Measurements from ENCODE around the gene GLTP. TPM values are rescaled to one million over a fixed set of nuclear protein-coding genes. Genes with fewer than 3 reads are reported as not detected.
A peak's percentile ranks its signal among the peaks of the same experiment; 100 is the strongest.
"Not testable (repeated sequence)": the region's sequence is repeated elsewhere in the genome, so short reads cannot be mapped to it uniquely, and the experiment has no call there.

Gene GLTP
- total and polyA plus RNA-seq, 2 donors from 2014 or later, result 45.9 to 56.4 TPM

DNA sequence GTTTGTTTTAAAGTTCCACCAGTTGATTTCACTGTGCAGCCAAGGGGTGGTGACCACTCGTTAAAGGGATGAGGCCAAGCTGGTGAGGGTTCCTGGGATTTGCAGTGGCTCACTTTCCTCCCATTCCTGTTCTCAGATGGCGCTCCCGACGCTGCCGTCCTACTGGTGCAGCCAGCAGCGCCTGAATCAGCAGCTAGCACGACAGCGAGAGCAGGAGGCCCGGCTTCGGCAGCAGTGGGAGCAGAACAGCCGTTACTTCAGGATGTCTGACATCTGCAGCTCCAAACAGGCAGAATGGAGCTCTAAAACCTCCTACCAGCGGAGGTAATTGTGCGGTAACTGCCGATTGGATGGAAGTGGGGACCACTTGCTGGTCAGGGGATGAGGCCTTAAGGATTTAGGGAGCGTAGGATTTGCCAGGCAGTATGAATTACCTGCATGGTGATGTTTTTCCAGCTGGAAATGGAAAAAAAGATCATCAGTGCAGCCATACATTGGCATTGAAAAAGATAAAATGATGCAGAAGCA, 22.6 kb upstream of the GLTP start:
- peaks cover 0 to 8% (median 0%) of the 10 kb centered on the region in 3 donors for H3K4me1 ChIP-seq (ENCODE audit: control insufficient read depth in 2 of 3, insufficient read depth in 2 of 3, low read depth in 1 of 3, low read length in 3 of 3)
- intact Hi-C loops (cut with DNase I), result no loop called here
- DNase-seq, result peak in 2 of 5 donors; percentile 31 to 37
- H3K27me3 ChIP-seq (ENCODE audit: control insufficient read depth, insufficient read depth, low read length), result no peaks in the 10 kb centered on the region
- no peak overlapping the region for H3K4me3 ChIP-seq (ENCODE audit: low read length in 3 of 3)
- peaks cover 7 to 29% (median 26%) of the 10 kb centered on the region in 3 donors for H3K36me3 ChIP-seq (ENCODE audit: control insufficient read depth in 2 of 3, insufficient read depth in 3 of 3, low read length in 3 of 3)
- FAIRE-seq, result no peak
- TF ChIP-seq, protein P1, sequence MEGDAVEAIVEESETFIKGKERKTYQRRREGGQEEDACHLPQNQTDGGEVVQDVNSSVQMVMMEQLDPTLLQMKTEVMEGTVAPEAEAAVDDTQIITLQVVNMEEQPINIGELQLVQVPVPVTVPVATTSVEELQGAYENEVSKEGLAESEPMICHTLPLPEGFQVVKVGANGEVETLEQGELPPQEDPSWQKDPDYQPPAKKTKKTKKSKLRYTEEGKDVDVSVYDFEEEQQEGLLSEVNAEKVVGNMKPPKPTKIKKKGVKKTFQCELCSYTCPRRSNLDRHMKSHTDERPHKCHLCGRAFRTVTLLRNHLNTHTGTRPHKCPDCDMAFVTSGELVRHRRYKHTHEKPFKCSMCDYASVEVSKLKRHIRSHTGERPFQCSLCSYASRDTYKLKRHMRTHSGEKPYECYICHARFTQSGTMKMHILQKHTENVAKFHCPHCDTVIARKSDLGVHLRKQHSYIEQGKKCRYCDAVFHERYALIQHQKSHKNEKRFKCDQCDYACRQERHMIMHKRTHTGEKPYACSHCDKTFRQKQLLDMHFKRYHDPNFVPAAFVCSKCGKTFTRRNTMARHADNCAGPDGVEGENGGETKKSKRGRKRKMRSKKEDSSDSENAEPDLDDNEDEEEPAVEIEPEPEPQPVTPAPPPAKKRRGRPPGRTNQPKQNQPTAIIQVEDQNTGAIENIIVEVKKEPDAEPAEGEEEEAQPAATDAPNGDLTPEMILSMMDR (IDR thresholded peaks at IDR 0.05; ENCODE audit: borderline replicate concordance, extremely low read depth, insufficient read depth), result no peak
- H3K9ac ChIP-seq (ENCODE audit: low read length in 3 of 3), result no peak overlapping the region
- H3K9me3 ChIP-seq (ENCODE audit: control insufficient read depth in 2 of 3, insufficient read depth in 1 of 3, low read length in 3 of 3), result no peaks in the 10 kb centered on the region
- H3K27ac ChIP-seq (ENCODE audit: low read depth in 2 of 2, low read length in 2 of 2), result no peak overlapping the region

DNA sequence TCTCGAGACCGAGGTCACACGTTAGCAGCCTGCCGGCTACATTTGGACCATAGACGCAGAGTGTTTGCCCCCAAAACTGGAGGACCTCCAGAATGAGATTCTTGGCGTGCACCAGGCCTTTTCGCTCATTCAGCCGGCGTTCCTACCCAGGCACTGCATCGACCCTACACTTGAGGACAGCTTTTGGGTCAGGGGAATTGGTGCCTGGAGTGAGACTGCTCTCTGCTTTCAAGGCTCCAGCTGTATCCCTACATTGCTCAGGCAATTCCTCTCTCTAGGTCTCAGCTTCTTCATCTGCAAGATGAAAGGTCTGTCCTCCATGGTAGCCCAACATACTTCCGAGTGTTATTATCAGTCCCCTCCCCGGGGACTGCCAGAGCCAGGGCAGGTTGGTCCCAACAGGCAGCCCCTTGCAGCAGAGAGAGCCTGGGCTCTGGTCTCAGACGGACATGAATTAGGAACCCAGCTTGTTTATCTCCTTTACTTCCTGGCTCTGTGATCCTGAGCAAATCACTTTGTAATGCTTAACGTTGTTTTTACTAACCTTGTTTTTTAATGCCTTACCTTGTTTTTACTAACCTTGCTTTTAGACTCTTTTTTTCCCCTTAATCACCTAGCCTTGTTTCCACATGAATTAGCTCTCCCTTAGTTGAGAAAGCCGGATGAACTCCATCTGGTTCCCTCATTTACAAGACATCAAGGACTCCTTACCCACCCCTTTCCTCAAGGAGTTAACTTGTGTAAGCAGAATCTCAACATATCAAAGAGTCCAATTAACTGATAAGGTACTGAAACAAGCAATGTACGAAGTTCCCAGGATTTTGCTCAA, 20.6 kb upstream of the GLTP start:
- H3K4me1 ChIP-seq (ENCODE audit: control insufficient read depth in 2 of 3, insufficient read depth in 2 of 3, low read depth in 1 of 3, low read length in 3 of 3), result peaks cover 0 to 8% (median 0%) of the 10 kb centered on the region in 3 donors
- peak overlapping the region in 1 of 2 donors; percentile 78 for H3K27ac ChIP-seq (ENCODE audit: low read depth in 2 of 2, low read length in 2 of 2)
- TF ChIP-seq, protein P1 (IDR thresholded peaks at IDR 0.05; ENCODE audit: borderline replicate concordance, extremely low read depth, insufficient read depth), result no peak
- intact Hi-C loops (cut with DNase I), result no loop called here
- peak in 4 of 5 donors; percentile 14 to 63 (median 43) for DNase-seq
- no peak for FAIRE-seq
- H3K9ac ChIP-seq (ENCODE audit: low read length in 3 of 3), result peak overlapping the region; percentile 51 to 90 (median 57)
- peak overlapping the region; percentile 81 to 88 (median 85) for H3K4me3 ChIP-seq (ENCODE audit: low read length in 3 of 3)
- no peaks in the 10 kb centered on the region for H3K27me3 ChIP-seq (ENCODE audit: control insufficient read depth, insufficient read depth, low read length)
- H3K9me3 ChIP-seq (ENCODE audit: control insufficient read depth in 2 of 3, insufficient read depth in 1 of 3, low read length in 3 of 3), result no peaks in the 10 kb centered on the region
- peaks cover 7 to 21% (median 14%) of the 10 kb centered on the region in 3 donors for H3K36me3 ChIP-seq (ENCODE audit: control insufficient read depth in 2 of 3, insufficient read depth in 3 of 3, low read length in 3 of 3)

DNA sequence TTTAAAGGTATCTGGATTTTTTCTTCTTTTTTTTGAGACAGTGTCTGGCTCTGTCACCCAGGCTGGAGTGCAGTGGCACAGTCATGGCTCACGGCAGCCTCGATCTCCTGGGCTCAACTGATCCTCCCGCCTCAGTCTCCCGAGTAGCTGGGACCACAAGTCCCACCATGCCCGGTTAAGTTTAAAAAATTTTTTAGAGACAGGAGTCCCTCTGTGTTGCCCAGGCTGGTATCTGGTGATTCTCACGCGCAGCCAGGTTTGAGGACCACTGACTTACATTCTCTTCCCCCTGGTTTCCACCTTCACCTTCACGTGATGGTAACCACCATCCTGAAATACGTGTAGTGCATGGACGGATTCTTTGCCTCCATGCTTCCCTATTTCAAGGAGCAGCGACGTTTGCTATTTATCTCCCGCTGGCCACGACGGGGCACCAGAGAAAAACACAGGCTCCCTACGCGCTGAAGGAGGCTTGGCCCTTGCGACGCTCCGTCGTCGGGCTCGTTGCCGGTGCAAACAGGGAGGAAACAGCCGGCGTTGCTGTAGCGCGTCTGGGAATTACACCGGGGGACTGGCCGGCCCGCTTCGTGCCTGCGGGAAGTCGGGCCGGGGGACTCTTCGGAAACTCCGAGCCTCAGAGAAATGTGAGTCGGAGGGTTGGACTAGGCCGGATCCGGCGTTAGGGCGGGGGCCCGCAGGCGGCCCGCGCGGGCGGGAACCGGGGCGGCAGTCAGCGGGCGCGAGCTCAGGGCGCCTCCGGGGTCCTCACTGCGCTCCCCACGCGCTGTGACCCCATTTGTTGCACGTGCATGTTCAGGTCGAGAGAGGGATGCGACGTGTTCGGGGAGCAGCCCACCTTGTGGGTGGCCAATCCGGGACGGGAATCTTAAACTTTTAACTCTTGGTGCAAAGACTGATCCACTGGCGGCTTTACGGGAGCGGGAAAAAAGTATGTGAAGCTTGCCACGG, 19.7 kb upstream of the GLTP start, which contains the start of gene TCHP:
TSS of gene TCHP (plus strand) at position 492 of the 969 bp plus-strand sequence. CDS start 2,753 bp downstream, outside the sequence.
- FAIRE-seq, result no peak

DNA sequence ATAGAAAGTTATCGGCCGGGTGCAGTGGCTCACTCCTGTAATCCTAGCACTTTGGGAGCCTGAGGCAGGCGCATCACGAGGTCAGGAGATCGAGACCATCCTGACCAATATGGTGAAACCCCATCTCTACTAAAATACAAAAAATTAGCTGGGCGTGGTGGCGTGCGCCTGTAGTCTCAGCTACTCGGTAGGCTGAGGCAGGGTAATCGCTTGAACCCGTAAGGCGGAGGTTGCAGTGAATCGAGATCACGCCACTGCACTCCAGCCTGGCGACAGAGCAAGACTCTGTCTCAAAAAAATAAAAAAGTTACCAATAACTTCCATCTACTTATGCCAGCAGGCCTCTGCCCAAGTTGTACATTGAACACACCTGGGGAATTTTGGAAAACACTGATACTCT, 19.0 kb upstream of the GLTP start:
- H3K27ac ChIP-seq (ENCODE audit: low read depth in 2 of 2, low read length in 2 of 2); FAIRE-seq; intact Hi-C loops (cut with DNase I); H3K4me1 ChIP-seq (ENCODE audit: control insufficient read depth in 2 of 3, insufficient read depth in 2 of 3, low read depth in 1 of 3, low read length in 3 of 3); H3K27me3 ChIP-seq (ENCODE audit: control insufficient read depth, insufficient read depth, low read length); H3K9me3 ChIP-seq (ENCODE audit: control insufficient read depth in 2 of 3, insufficient read depth in 1 of 3, low read length in 3 of 3); DNase-seq: not testable (repeated sequence)
- Histone ChIP-seq H3K9ac (ENCODE audit: low read length in 3 of 3) (peak overlapping the region in 1 of 3 donors; percentile 51), H3K4me3 (ENCODE audit: low read length in 3 of 3) (peak overlapping the region in 2 of 3 donors; percentile 81 to 85), H3K36me3 (ENCODE audit: control insufficient read depth in 2 of 3, insufficient read depth in 3 of 3, low read length in 3 of 3) (peaks cover 7 to 12% (median 9%) of the 10 kb centered on the region in 3 donors)

More for the DNA sequence above, 19.7 kb upstream of the GLTP start, which contains the start of gene TCHP:
- peaks cover 7 to 19% (median 14%) of the 10 kb centered on the region in 3 donors for H3K36me3 ChIP-seq (ENCODE audit: control insufficient read depth in 2 of 3, insufficient read depth in 3 of 3, low read length in 3 of 3)
- H3K27me3 ChIP-seq (ENCODE audit: control insufficient read depth, insufficient read depth, low read length), result no peaks in the 10 kb centered on the region
- H3K4me3 ChIP-seq (ENCODE audit: low read length in 3 of 3), result peak within 1 kb of the TSS; percentile 81 to 88 (median 85)
- H3K27ac ChIP-seq (ENCODE audit: low read depth in 2 of 2, low read length in 2 of 2), result peak within 1 kb of the TSS in 1 of 2 donors; percentile 78
- H3K4me1 ChIP-seq (ENCODE audit: control insufficient read depth in 2 of 3, insufficient read depth in 2 of 3, low read depth in 1 of 3, low read length in 3 of 3), result peaks cover 0 to 8% (median 0%) of the 10 kb centered on the region in 3 donors
- intact Hi-C loops (cut with DNase I), result no loop called here
- H3K9me3 ChIP-seq (ENCODE audit: control insufficient read depth in 2 of 3, insufficient read depth in 1 of 3, low read length in 3 of 3), result no peaks in the 10 kb centered on the region
- TF ChIP-seq, protein P1 (IDR thresholded peaks at IDR 0.05; ENCODE audit: borderline replicate concordance, extremely low read depth, insufficient read depth), result peak; percentile 33
- peak; percentile 88 to 97 (median 93) for DNase-seq
- H3K9ac ChIP-seq (ENCODE audit: low read length in 3 of 3), result peak within 1 kb of the TSS; percentile 51 to 90 (median 84)

All from kidney (tissue), 14 donors.